C1 segment of cervical spinal cord (tissue), 14 donors: ENCODE results near the gene FCN2.

ENCODE experiments used
- DNase-seq, 14 donors: peaks; one replicate each; lab custom pipeline; 2025; lab: John Stamatoyannopoulos, UW

The FCN2 gene

GRCh38 chr9:134909511-134910481 is 29.2 kb downstream of the FCN2 start:
- DNase-seq, result no peak

DNA sequence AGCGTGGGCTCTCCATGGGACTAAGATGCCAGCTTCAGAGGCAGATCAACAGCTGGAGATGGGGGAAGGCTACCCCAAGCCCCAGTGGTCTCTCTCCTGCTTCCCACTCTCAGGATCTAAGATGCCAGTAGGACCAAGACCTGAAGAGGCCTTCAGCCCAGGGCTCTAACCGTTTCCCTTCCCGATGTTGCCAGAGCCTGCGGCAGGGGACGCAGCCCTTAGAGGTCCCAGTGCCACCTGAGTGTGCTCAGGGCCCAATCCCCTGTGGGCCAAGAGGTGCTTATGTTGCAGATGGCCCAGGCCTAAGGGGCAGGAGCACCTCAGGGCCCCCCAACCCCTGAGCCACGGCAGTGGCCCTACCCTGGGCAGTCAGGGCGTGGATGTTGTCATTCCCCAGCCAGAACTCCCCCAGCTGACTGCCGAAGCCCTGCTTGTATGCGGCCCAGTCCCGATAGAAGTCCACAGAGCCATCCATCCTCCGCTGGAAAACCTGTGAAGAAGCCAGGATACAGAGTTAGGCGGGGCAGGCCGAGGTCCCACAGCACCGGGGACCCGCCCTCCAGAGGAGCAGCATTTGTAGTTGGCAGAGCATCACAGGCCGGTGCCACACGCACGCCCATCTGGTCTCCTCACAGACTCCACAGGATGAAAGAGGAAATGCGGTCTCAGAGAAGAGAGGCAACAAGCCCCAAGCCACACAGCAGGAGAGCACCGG is 31.7 kb downstream of the FCN2 start:
- DNase-seq, result no peak

DNA sequence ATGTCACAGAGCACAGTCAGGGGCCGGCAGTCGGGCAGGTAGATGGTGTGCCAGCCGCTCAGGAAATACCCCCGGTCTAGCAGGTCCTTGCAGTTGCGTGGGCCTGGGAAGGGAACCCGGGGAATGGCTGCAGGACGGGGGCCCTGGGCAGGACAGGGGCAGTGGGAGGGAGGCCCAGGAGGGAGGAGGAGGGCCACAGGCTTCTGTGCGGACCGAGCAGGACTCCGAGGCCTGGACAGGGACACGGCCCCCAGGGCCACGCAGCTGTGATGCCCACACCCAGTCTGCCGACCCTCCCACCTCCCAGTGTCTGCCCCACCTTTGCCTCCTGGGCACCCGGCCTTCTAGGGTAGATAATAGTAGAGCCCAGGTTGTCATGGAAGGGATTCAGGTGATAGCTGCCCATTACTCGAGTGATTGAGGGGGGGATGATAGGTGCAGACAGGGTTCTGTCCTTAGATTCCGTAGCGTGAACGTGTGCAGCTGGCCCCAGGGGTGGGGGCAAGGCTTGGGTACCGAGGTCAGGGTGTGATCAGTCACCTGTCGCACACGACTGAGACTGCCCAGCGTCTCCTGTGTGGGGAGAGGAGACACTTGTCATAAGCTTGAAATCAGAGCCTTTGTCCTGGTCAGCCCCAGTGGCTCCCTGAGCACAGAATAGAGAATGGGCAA is 32.6 kb downstream of the FCN2 start:
- DNase-seq, result no peak

- no peak for DNase-seq
Observed at GRCh38 chr9:134913713-134914500, 33.3 kb downstream of the FCN2 start.

DNA sequence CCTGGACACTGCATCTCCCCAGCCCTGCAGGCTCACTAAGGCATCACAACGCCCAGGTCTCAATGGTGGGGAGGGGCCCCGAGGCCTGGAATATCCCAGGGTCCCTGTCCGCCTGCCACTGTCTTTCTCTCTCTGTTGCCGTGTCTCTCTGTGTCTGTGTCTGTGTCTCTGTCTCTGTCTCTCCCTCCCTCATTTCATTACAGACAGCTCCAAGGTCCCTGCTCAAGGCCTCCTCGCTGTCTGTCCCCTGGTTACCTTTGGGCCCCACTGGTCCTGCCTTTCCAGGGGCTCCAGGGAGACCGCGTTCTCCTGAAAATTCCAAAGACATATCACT is 33.9 kb downstream of the FCN2 start:
- DNase-seq, result no peak

DNA sequence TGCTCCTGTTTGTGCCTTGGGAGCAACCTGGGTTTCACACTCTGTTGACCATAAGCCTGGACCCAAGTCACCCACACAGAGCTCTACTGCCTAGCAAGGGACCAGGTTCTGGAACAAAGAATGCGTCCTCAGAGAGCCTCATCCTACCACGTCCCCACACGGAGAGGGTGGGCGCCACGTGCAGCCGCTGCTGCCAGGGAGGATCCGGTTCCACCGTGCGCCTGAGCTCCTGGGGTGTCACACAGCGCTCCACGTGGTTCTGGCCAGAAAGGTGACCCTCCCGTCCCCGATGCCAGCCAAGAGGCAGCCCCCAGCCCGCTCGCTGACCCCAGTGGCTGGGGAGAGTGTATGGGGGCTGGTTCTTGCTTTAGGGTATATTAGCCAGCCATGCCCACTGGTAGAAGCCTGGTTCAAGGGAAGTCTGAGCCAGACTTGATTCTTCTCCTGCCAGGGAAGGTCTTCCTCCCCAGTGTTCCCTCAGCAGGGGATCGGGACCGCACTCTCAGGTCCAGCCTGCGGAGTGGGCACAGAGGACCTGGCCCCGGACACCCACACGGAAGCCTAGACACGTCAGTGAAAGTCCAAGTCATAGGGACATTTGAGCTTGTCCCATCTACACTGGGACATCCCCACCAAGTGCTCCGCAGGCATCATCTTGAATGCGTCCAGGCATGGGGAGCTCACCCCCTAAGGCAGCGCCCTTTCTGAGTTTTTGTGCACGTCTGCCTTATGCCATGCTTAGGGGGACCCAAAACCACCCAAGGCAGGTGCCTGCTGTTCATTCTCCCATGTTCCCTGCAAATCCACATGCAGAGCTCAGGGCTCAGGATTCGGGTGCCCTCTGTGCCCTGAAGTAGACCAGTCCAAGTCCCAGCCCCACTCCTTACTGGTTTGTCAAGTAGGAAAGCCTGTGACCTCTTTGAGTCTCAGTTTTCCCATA is 34.7 kb downstream of the FCN2 start:
- DNase-seq, result no peak

DNA sequence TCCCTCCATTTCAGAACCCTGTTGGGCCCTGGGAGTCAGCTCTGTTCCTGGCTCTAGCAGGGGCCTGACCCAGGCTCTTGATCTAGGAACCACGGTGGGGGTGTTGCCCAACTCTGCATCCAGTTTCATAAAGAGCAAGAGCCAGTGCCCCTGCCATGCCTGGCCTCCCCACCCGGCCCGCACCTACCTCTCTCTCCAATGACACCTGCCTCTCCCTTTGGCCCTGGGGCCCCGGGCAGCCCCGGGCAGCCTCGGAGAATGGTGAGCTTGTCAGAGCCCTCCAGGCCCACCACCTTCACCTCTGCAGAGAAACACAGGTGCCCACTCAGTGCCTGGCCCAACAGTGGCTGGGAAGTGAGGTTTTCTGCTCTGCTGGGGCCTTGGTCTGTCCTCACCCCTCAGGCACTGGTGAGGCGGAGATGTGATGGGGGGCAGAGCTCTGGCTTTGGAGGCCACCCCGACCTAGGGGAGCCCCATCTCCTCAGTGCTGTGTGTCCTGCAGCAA is 35.6 kb downstream of the FCN2 start:
- no peak for DNase-seq

GRCh38 chr9:134917431-134918373 is 37.1 kb downstream of the FCN2 start, which contains the start of gene FCN1:
FCN1 (minus strand) TSS chr9:134917912; CDS start chr9:134917871, 41 bp downstream.
- no peak for DNase-seq

DNA sequence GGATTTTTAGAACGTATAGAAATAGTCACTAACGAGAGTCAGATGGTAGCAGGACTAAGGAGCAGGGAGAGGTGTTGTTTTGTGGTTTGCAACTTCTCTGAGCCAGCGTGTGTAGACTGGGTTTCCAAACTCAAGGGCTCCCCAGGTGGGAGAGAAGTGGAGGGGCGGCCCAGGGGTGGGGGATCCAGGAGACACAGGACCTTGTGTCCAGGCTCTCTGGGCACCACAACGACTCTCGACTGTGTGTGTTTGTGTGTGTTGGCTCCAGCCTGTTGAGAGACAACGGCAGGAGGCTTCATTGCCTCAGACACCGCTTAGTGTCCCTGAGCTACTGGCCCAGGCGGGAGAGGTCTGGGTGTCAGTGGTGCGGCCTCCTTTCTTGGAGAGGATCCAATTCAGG is 38.0 kb downstream of the FCN2 start:
- no peak for DNase-seq

- DNase-seq, result no peak
Observed at GRCh38 chr9:134919303-134919702, 38.7 kb downstream of the FCN2 start.

GRCh38 chr9:134922066-134922931 is 41.7 kb downstream of the FCN2 start:
- peak in 2 of 14 donors; percentile 6 to 21 for DNase-seq

DNA sequence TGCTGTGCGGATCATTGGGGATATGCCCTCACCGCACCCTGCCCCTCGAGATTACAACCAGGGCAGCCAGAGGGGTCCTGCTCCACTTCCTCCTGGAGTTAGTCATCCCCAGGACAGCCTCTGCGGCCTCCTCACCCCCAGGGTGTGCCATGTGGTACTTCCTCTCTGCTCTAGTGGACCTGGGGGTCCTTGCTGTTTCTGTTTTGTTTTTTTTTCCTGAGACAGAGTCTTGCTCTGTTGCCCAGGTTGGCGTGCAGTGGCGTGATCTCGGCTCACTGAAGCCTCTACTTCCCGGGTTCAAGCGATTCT is 42.3 kb downstream of the FCN2 start:
- DNase-seq, result no peak

- DNase-seq, result no peak
Observed at GRCh38 chr9:134923466-134923865, 42.9 kb downstream of the FCN2 start.

GRCh38 chr9:134925011-134925511 is 44.5 kb downstream of the FCN2 start:
- no peak for DNase-seq

DNA sequence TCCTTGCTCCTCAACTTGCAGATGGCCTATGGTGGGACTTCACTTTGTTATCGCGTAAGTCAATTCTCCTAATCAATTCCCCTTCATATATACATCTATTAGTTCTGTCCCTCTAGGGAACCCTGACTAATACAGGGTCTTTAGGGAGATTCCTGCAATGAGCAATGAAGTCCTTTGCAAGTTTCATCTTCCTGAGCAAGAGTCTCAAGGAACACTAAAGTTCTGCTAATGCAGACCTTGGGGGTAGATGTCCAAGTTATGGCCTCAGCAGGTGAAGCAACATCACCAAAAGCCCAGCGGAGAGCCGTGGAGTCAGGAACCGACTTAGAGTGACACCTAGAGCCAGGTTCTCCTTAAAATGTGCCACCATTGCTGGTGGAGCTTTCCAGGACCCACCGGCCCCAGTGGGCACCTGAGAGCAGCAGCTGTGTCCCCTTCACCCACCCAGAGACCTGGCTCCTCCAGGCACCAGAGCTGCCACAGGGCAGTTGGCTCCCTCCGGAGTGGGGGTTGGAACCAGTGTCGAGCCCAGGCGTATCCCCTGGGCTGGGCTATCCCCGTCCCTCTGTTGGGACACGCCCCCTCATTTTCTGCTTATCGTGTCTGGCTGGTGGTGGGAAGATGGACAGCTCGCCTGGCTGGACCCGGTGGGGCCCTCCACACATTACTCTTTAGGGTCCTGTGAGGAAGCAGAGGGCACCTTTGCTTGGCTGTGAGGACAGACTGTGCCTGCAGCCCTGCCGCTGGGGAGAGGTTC is 48.0 kb downstream of the FCN2 start:
- no peak for DNase-seq

DNA sequence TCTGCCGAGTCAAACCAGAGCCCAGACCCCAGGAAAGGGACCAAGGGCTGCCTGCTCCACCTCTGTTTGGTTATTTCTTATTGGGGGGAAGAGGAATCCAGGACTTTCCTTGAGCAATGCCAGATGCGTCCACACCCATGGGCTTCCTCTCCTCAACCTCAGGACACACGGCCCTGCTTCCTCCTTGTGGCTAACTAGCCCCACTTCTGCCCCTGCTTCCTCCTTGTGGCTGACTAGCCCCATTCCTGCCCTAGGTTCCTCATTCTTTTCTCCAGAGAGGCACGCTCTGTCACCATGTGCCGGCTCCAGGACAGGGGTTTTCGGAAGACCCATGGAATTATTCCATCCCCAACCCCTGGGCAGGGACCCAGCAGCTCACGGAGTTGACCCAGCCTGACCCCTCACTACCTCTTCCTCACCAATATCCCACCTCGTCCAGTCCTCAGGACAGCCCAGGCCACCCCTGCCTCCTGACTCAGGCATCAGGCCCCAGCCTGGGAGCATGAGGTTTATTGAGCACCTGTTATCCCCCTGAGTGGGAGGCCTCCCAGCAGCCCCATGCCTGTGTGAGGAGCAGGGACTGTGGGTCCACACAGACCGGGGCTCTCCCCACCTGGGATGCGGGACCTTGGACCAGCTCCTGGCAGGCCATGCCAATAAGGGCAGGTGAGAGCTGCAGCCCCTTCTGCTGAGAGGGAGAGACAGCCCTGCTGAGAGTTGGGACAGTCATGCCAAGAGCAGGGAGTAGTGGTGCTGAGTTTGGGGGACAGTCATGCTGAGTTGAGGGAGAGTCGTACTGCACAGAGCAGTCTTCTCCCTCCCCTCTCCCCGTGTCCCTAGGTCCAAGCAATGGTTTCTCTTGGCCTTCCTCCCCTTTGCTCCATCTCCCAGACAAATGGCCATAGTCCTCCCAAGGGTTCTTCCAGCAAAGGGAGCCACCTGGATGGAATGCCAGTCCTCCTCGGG is 48.9 kb downstream of the FCN2 start:
- DNase-seq, result peak in 5 of 14 donors; percentile 7 to 30 (median 10)
